NOMO-1 treated with DMSO at 0.1 percent for 48 hours (cell line): ENCODE results near the gene MCCD1.
A peak's percentile ranks its signal among the peaks of the same experiment; 100 is the strongest.

Experiments used
- DNase-seq: peaks from one replicate; lab custom pipeline; 2025; ENCODE audit not compliant: unreplicated experiment; lab: John Stamatoyannopoulos, UW

MCCD1 gene

DNA sequence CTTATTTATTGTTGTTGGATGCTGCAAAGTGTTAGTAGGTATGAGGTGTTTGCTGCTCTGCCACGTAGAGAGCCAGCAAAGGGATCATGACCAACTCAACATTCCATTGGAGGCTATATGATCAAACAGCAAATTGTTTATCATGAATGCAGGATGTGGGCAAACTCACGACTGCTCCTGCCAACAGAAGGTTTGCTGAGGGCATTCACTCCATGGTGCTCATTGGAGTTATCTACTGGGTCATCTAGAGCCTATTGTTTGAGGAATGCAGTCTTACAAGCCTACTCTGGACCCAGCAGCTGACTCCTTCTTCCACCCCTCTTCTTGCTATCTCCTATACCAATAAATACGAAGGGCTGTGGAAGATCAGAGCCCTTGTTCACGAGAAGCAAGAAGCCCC lies 18.8 kb upstream of the MCCD1 start:
- DNase-seq = no peak

DNA sequence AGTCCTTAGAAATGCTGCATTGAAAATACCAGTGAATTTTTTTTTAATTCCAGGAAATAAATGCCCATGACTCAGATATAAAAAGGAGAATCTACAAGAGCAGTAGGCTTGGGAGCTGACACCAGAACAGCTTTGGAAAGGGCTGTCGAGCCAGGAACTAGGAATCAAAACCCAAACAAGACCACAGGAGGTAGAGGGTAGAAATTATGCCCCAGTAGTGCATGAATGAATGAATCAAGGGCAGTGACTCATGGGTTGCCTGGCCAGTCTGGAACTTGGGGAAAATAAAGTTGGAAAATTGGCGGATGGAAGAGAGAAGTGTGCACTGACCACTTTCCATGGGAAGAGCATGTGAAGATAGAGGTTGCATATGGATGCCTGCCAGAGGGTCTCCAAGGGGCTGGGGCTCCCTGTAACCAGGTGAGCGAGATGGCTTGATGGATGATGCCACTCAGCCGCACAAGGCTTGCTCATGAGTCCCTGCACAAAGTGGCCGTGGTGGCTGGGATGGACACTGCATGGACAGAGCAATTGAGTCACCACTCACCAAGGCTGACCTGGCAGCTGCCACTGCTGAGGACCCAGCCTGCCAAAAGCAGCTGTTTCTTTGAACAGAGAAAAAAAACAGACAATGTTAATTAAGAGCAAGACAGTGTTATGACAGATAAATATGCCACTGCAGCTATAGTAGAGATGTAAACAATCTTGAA lies 15.2 kb upstream of the MCCD1 start:
- no peak for DNase-seq

DNA sequence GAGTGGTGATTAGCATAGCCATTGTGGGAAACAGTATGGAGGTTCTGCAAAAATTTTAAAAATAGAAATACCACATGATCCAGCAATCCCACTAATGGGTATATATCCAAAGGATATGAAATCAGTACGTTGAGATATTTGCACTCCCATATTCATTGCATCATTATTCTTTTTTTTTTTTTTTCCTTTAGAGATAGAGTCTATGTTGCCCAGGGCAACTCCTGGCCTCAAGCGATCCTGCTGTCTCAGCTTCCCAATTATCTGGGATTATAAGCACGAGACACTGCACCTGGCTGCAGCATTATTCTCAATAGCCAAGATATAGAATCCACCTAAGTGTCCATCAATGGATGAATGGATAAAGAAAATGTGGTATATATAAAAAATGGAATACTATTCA lies 6.9 kb upstream of the MCCD1 start:
- no peak for DNase-seq

DNA sequence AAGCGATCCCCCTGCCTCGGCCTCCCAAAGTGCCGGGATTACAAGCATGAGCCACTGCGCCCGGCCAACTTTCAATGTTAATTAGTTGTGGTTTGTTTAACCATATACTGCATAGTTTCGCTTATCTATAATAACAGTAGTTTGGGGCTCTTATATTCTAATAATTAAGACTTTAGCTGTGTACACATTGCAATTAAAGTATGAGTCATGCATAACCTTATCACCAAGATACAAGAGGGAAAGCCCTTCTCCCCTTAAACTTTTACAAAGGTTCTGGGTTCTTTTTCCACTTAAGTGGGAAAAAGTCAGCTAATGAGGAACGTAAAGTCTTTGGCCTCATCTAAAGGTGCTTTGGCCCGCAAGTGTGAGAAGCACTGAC lies 3.2 kb upstream of the MCCD1 start:
- DNase-seq = no peak

DNA sequence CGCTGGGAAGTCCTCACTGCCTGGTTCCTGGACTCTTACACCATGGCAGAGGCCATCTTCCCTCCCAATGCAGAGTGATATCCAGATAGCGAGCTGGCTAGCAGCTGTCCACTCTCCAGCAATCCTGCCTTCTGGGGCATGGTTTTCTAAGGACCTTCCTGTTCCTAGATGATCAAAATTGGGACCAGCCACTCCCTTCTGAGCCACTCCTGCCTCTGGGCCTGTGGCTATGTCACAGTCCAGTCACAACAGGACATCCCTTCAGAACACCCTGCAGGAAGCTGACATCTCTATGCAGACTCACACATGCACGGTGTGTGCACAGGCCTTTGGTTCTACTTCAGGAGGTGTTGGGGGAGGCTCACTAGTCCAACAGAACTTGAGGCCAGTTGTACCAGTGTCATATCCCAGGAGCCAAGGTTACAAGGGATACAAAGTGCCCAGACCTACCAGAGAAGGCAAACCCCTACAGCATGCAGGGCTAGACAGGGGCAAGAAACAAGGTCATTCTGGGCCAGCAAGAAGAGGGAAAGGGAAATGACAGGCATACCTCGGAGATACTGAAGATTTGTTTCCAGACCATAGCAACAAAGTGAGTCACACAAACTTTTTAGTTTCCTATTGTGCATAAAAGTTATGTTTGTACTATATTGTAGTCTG lies 2.7 kb upstream of the MCCD1 start:
- DNase-seq = no peak

DNA sequence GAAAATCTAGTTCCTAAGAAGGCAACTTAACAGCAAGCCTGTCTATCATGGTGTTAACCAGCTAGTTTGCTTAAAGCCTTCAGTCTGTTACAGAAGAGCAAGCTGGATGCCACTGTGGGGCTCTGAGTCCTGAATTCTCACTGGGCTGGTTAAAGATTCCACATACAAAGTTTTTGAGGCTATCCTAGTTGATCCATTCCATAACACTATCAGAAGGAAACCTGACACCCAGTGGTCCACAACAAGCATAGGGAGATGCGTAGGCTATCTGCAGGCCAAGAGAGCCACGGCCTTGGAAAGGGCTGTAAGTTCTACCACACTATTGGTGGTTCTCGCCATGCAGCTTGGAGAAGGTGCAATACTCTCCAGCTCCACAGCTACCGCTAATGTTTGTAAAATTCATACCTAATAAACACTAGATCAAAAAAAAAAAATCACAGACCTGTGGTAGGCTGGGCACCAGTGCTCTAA lies 420 bp upstream of the MCCD1 start:
- DNase-seq = no peak

DNA sequence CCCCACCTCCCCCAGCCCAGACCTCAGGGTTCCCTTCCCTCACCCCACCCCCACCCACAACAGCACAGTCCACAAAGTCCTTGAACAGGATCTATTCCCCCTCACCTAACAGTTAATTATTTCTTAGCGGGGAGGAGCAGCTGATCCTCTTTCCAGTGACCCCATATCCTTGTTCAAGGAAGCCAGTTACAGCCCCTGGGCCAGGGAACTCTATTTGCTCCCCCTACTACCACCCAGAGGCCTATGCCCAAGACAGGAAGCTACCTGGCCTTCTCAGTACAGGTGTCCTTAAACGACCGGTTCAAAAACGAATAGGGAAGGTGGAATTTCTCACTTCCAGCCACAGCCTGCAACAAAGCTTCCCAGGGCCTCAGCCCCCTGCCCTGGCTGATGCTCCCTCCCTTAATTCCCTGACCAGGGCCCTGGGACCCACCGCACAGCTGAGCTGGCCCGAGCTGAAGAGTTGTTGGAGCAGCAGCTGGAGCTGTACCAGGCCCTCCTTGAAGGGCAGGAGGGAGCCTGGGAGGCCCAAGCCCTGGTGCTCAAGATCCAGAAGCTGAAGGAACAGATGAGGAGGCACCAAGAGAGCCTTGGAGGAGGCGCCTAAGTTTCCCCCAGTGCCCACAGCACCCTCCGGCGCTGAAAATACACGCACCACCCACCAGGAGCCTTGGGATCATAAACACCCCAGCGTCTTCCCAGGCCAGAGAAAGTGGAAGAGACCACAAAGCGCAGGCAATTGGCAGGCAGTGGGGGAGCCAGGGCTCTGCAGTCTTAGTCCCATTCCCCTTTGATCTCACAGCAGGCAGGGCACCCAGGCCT lies 778 bp downstream of the MCCD1 start:
- DNase-seq = no peak

DNA sequence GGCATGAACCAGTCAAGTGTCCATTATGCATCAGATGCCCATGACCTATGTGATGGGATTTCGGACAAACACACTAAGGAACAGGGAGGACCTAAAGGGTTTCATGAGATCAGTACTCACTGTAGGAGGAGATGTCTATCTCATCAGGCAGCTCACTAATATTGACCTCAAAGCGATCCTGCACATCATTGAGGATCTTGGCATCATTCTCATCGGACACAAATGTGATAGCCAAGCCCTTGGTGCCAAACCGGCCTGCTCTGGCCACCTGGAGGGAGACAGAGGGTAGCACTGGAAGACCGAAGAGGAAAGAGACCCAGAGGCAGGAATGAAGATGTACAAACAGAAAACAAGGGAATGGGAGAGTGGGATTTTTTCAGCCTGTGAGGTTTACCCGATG lies 1.9 kb downstream of the MCCD1 start:
- no peak for DNase-seq

DNA sequence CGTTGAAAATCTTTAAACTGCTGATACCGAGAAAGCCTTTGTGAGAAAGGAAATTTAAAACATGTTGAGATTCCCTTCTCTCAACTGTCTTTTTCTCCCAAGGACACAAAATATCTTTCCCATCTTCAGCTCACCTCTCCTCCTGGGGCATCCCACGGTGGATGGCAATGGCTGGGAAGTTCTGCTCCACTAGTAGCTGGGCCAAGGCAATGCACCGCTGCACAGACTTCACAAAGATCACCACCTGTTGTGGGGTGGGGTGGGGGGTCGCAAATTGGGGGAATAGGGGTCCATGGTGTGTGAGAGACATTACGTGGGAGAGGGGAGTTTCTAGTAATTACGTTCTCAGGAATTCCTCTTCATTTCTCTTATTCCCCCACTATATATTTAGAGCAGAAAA lies 2.4 kb downstream of the MCCD1 start:
- DNase-seq = no peak

DNA sequence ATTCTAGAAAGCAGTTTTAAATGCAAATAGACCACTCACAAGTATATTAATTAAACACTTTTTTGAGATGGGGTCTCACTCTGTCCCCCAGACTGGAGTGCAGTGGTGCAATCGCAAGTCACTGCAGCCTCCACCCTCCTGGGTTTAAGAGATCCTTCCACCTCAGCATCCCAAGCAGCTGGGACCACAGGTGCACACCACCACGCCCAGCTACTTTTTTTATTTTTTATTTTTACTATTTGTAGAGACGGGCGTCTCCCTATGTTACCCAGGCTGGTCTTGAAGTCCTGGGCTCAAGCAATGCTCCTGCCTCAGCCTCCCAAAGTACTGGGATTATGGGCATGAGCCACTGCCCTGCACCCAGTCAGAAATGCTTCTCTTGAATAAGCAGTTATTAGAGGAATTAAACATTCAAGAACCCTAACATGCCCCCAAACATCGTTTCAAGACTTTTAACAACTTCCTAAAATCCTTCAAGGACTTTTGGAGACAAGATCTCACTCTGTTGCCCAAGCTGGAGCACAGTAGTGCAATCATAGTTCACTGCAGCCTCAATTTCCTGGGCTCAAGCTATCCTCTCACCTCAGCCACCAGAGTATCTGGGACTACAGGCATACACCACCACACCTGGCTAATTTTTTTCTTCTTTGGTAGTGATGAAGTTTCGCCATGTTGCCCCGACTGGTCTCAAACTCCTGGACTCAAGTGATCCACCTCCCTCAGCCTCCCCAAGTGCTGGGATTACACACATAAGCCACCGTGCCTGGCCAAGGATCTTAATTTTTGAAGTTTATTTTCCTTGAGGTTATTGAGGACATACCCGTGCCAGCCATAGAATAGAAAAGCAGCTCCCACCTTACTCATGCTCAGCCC lies 3.2 kb downstream of the MCCD1 start:
- no peak for DNase-seq

DNA sequence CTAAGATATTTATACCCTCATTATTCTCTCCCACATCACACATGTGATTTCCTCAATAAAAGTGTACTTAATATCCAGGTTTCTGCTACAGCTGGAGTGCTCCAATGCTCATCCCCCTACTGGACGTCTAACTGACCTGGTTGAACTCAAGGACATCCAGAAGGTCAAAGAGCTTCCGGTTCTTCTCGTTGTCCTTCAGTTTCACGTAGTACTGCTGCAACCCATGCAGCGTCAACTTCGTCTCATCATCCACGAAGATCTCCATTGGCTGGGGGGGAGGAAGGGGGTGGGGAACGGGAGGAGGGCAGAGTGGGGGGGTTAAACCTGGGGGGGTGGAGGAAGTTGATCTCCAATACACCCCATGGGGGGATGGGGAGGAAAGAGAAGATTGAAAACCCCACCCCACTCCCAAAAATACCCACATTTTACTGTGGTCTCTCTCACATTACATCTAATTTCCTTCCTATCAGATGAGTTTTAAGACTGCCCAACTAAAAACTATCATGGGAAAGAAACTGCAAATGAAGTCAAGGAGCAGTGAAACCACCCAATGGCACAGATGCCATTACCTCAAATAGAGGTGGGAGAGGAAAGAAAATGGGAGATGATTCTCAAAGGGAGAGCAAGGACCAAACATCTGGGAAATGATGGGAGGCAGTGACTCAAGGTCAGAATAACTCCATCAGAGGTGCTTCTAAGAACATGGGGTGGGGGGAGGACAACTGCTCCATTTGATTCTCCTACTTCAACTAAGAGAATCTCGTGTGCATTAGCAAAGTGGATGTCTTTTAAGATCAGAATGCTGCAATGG lies 4.1 kb downstream of the MCCD1 start:
- DNase-seq = no peak

DNA sequence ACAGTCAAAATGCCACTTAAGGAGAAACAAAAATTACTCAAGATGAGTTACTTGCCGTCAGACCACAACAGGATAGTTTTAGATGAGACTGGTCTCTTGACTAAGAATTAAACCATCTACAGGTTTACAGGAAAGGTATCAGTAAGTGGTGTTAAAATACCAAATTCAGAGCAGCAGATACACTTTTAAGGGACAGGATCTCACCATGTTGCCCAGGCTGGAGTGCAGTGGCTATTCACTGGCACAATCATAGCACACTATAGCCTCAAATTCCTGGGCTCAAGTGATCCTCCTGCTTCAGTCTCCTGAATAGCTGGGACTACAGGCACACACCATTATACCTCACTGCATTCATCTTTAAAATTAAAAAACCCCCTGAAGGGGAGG lies 4.7 kb downstream of the MCCD1 start:
- no peak for DNase-seq

DNA sequence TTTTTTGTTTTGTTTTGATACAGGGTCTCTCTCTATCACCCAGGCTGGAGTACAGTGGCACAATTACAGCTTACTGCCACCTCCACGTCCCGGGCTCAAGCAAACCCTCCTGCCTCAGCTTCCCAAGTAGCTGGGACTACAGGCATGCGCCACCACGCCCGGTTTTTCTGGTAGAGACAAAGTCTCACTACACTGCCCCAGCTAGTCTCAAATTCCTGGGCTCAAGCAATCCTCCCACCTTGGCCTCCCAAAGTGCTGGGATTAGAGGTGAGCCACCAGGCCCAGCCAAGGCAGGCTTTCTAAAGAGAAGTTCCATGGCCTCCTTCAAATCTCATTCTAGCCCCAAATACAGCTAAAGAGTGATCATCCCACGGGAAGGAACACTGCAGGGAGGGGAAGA lies 5.2 kb downstream of the MCCD1 start:
- no peak for DNase-seq

DNA sequence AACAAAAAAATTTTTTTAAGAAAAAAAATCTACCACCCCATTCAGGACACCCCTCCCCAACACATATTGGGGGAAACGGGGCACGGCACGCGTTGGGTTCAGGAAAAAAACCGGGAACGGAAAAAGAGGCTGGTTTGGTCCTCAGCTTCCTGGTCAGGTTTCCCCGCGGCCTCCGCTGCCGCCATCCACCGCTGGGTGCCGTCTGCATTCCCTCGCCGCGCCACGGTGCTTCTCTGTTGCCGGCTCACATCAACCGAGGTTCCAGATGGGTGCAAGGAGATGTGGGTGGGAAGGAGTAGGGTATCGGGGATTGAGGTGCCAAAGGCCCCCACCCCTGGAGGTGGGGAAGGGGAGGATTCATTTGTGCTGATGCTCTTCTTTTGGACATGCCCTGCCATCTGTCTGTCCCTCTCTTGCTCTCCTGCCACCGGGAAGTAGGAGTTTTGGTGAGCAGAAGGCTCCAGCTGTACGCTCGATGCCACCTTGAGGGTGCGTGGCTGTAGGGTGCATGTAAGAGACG lies 5.8 kb downstream of the MCCD1 start:
- no peak for DNase-seq

DNA sequence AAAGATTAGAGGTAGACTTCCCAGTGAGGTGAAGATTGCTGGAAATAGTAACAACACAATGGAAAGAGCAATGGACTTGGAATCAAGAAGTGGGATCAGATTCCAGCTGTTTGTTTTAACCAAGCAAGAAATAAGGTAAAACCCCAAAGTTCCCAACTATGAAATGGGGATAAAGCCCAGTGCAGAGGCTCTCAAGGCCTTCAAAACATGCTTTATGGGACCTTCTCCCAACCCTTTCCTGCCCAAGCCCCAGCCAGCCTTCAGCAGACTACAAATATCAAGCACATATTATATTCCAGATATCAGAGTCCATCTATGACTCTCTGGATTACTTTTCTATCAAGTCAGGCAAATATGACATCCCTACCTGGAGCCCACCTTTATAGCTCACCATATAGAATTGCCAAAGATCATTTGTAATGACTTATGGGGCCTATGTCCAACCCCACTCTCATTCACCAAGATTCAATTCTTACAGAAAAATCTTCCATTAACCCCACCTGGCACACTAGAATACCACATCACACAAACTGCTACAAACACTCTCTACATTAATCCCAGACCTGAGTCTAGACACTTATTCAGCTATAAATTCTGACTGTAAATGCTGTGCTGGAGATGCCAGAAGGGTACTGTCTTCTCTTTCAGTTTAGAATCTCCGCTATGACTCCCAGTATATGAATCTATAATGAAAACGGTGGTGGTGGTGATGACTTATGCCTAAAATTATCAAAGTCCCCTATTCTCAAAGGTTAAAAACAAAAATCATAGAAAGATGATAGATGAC lies 7.0 kb downstream of the MCCD1 start:
- no peak for DNase-seq

DNA sequence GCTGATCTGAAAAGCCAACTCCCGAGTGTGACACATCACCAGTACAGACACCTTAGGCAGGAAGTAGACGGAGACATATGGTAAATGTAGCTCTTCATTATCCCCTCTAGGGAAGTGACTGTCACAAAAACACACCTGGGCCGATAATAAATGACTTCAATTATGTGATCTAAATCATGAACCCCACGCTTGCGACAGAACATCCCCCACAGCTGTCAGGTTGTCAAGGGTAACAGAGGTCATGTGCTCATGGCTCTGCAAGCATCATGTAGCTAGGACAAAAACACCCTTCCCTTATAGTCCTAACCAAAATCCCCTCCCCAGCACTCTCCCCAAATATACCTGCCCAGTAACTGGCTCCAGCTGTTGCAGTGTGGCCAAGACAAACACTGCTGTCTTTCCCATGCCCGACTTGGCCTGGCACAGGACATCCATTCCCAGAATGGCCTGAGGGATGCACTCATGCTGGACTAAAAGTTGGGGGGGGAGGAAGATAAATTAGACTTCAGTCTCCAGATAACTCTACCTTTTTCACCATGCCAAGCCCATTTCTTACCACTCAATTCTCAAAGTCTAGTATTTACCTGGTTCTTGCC lies 10.1 kb downstream of the MCCD1 start:
- no peak for DNase-seq

DNA sequence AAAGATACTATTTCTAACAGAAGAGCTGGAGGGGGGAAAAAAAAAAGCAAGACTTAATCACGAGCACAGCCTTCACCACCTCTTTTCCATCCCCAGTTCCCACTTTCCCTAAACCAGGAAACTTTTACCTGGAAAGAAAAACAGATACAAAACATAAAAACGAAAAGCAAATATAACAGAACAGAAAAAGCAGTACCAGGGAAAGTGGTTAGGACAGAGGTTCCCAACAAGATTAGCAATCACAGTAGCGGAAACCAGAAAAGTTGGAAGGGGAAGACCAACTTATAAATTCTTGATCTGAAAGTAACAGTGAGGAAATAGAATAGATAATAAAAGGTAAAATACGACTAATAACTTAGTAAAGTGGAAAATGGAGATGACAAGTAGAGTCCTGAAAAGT lies 11.9 kb downstream of the MCCD1 start:
- DNase-seq = no peak

DNA sequence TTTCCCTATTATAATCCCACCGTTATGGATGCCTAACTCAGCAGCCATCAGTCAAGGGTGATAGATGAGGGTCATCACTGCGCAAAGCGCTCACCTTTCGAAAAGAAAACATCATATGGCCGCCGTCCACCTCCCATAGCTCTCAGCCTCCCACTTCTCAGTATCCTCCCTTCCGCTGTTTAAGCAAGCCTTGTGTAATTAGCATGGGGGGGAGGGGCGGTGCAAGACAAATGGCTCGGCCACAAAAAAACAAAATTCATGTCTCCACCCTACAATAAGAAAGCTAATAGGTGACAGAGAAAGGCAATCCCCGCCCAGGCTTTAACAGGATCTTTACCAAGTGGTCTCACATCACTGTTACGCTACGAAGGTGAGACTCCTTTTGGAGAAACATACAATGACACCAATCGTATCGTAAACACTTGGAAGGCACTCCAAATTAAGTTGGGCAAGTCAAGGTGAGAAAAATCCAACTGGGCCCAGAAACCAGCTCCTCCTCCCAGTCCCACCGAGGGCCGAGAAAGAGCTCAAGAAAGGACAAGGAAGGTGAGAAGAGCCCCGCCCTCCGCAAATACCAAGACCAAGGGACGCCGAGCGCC lies 12.4 kb downstream of the MCCD1 start:
- peak; percentile 65 for DNase-seq
